KOPT-K1 (cell line): ENCODE measurements around the gene CCL18.
"Not testable (repeated sequence)": the region's sequence is repeated elsewhere in the genome, so short reads cannot be mapped to it uniquely, and the experiment has no call there.

Source experiments
- H3K27ac ChIP-seq: fragments of 200-600 bp; sonication (generic); 2 replicates; pipeline ENCODE4 v1.5.1; 2016; ENCODE audit warnings: antibody characterized with exemption, mild to moderate bottlenecking, low read depth, low read length; ENCODE audit not compliant: poor library complexity, severe bottlenecking
- H3K36me3 ChIP-seq: fragments of 200-600 bp; sonication (generic); 2 replicates; pipeline ENCODE4 v1.5.1; 2017; ENCODE audit warnings: antibody characterized with exemption, mild to moderate bottlenecking, low read length, moderate library complexity; ENCODE audit not compliant: insufficient read depth
- H3K9me3 ChIP-seq: fragments of 200-600 bp; sonication (generic); 2 replicates; pipeline ENCODE4 v1.5.1; 2017; ENCODE audit warnings: antibody characterized with exemption, low read length, mild to moderate bottlenecking; ENCODE audit not compliant: insufficient read depth, poor library complexity, severe bottlenecking

The CCL18 gene

GRCh38 chr17:36057911-36058310 lies 6.2 kb upstream of the CCL18 start:
- Histone ChIP-seq H3K27ac (no peak overlapping the region), H3K9me3 (no peaks in the 10 kb centered on the region), H3K36me3 (no peaks in the 10 kb centered on the region)

GRCh38 chr17:36059406-36059805 lies 4.7 kb upstream of the CCL18 start:
- Histone ChIP-seq H3K9me3 (no peaks in the 10 kb centered on the region), H3K27ac (no peak overlapping the region), H3K36me3 (no peaks in the 10 kb centered on the region)

DNA sequence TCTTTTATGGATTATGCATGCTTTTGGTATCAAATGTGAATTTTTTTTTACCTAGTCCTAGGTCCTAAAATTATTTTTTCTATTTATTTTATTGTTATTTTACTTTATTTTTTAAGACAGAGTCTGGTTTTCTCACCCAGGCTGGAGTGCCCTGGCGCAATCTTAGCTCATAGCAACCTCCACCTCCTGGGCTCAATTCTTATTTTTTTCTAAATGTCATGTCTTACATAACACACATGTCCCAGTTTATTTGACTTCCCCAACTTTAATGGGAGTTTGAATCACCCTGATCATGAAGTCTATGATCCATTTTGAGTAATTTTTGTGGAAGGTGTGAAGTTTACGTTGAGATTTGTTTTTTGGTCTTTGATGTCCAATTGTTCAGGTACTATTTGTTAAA lies 3.3 kb upstream of the CCL18 start:
- Histone ChIP-seq H3K27ac (no peak overlapping the region), H3K36me3 (no peaks in the 10 kb centered on the region), H3K9me3 (no peaks in the 10 kb centered on the region)

DNA sequence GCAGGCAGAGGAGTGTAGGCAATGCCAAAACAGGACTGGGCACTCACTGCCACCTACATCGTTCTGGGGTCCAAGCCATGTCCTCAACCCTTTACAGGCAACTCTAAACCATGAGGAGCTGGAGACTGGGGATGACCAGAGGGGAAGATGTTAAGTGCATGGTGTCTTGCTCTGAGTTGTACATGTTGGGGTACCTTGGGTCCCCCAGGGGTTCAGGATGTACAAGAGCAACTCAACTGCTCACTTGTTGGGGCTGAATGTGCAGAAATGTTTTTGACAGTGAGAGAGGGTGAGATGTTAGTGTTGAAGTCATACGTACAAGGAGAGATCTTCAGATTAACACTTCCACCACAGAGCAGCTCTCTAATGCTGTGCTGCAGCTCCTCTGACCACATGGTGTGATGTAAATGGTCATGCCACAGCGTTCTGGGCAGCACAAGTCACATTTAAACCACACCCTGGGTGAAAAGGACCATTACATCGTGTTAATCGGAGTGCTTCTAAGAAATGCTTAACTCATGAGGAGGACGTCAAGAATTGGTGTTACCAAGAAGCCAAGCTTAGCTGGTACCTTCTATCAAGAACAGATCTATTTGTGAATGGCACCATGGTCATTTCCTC lies 2.4 kb downstream of the CCL18 start:
- no peaks in the 10 kb centered on the region for H3K9me3 ChIP-seq
- no peaks in the 10 kb centered on the region for H3K36me3 ChIP-seq
- no peak overlapping the region for H3K27ac ChIP-seq

DNA sequence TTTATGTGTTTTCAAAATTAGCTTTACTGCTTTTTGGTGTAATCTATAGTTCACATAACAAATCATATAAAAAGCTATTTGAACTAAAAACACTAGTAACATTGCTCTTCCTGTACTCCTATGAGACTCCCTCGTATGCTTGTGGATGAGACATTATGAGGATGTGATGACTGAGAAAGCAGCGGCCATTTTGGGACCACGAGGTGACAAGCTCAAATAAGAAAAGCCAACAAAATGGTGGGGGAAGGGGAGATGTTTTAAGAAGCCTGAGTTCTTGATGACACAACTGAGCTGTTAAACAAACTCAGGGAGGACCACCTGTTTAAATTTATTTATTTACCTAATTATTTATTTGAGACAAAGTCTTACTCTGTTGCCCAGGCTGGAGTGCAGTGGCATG lies 4.5 kb downstream of the CCL18 start:
- Histone ChIP-seq H3K9me3 (no peaks in the 10 kb centered on the region), H3K36me3 (no peaks in the 10 kb centered on the region)

DNA sequence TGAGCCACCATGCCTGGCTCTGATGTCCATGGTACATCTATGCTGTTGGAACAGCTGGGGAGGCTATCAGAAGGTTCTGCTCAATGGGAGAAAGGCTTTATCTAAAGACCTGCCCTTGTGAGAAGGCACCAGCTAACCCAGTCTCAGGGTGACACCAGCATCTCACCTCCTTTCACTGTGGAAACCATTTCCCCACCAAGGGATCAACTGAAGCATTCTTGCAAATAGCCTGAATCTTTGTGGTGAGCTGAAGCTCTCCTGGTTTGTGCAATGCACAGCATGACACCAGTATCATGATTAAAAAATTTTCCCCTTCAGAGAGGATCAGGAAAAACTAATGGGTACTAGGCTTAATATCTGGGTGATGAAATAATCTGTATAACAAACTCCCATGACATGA lies 5.1 kb downstream of the CCL18 start:
- Histone ChIP-seq H3K27ac (no peak overlapping the region), H3K9me3 (no peaks in the 10 kb centered on the region), H3K36me3 (no peaks in the 10 kb centered on the region)

More for the DNA sequence above, 4.5 kb downstream of the CCL18 start:
- no peak overlapping the region for H3K27ac ChIP-seq

GRCh38 chr17:36070427-36070826 lies 6.4 kb downstream of the CCL18 start:
- no peaks in the 10 kb centered on the region for H3K36me3 ChIP-seq
- H3K9me3 ChIP-seq = no peaks in the 10 kb centered on the region
- no peak overlapping the region for H3K27ac ChIP-seq

DNA sequence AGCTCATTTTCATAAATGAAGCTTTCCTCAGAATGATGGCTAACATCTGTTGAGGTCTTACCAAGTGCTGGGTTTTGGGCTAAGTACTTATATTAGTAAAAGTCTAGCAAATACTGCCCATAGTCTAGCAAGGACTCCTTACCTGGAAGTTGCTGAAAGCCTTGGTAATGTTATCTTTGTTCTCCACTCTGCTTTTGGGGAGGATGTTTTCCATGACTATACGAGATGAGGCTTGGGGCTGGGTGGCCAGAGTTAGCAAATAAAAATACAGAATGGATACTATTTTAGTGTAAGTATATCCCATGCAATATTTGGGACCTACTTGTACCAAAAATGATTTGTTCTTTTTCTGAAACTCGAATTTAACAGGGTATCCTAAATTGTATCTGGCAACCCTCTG lies 7.7 kb downstream of the CCL18 start:
- Histone ChIP-seq H3K9me3 (no peaks in the 10 kb centered on the region), H3K36me3 (no peaks in the 10 kb centered on the region), H3K27ac (no peak overlapping the region)

GRCh38 chr17:36072431-36073121 lies 8.5 kb downstream of the CCL18 start:
- H3K36me3 ChIP-seq = no peaks in the 10 kb centered on the region
- no peak overlapping the region for H3K27ac ChIP-seq
- H3K9me3 ChIP-seq = no peaks in the 10 kb centered on the region

GRCh38 chr17:36074365-36074764 lies 10.3 kb downstream of the CCL18 start:
- no peaks in the 10 kb centered on the region for H3K36me3 ChIP-seq
- H3K9me3 ChIP-seq = no peaks in the 10 kb centered on the region
- H3K27ac ChIP-seq = no peak overlapping the region

- not testable (repeated sequence) for H3K9me3 ChIP-seq, H3K36me3 ChIP-seq, H3K27ac ChIP-seq
Observed at GRCh38 chr17:36081681-36082471, 17.8 kb downstream of the CCL18 start.

GRCh38 chr17:36082482-36083120 lies 18.5 kb downstream of the CCL18 start:
- not testable (repeated sequence) for H3K27ac ChIP-seq, H3K9me3 ChIP-seq, H3K36me3 ChIP-seq

DNA sequence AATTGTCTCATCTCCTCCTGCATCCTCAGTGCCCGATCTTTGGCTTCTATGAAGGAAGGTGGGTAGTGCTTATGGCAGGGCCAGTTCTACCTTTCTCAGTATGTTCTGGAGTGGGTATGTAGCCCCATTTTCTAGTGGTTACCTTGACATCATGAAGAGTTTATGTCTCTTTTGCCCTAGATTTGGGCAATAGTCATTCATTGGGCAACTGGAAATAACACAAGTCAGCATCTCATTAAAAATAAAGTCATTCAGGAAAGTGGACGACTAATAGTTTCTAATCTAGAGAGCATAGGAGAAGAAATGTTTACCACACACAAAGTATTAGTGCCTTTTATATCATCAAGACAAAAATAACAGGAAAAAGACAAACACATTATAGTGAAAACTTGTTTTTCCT lies 19.6 kb downstream of the CCL18 start:
- not testable (repeated sequence) for H3K27ac ChIP-seq, H3K36me3 ChIP-seq, H3K9me3 ChIP-seq

DNA sequence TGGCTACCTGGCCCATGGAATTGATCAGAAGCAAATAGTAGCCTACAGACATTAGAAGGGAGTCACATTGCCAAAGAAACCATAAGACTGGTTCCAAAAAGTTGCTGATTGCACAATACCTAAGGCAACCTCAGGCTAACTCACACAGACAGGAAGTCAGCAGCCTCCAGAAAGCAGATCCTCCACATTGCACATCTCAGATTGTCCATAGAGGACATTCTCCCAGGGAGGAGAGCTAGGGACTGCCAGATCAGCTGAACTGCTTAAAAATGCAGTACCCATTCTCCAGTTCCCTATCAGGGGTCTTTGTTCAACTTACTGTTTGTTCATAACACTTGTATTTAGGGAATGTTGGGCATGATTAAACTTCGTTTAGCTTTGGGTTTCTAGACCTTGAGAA lies 21.7 kb downstream of the CCL18 start:
- H3K36me3 ChIP-seq = no peaks in the 10 kb centered on the region
- H3K9me3 ChIP-seq = no peaks in the 10 kb centered on the region
- H3K27ac ChIP-seq = no peak overlapping the region

DNA sequence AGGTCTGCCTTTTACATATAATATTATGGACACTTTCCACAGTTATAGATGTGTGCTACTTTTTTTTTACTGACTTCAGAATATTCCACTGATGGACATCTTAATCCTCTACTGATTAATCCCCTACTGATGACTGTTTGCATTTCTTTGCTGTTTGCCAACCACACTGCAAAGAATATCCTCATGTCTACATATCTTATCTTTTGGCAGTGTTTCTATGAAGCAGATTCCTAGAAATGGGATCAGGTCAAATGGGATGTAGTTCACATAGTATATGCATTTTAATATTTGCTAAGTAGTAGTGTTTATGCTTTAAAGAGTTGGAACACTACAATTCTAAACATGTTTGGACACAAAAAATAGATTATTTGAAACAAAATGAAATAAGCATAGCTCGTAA lies 22.7 kb downstream of the CCL18 start:
- Histone ChIP-seq H3K36me3 (no peaks in the 10 kb centered on the region), H3K9me3 (no peaks in the 10 kb centered on the region), H3K27ac (no peak overlapping the region)
